IMR-90 (cell line): ENCODE measurements around the gene UTP4. TPM values are rescaled to one million over a fixed set of nuclear protein-coding genes. Genes with fewer than 3 reads are reported as not detected.

Experiments
- ATAC-seq: fragments of 200-7000 bp; cut with Tn5 transposase; 2 replicates; pipeline ENCODE4 v1.9.1; 2020; ENCODE audit warnings: low read depth, mild to moderate bottlenecking, moderate library complexity
- BruUV-seq: library from RNA; stranded (reverse); fragments of 400-500 nt; replicated peaks from 2 replicates; lab custom pipeline; 2021; lab: Mats Ljungman, UMichigan
- CTCF ChIA-PET: fragments of 300-600 bp; formaldehyde crosslinking; extraction: SDS; loops from one replicate; lab custom pipeline; 2021; ENCODE audit warnings: antibody characterized with exemption; lab: Yijun Ruan, JAX
- POLR2A ChIA-PET: fragments of 300-600 bp; sonication (Branson Sonifier 250); formaldehyde crosslinking; loops from one replicate; lab custom pipeline; 2022; ENCODE audit warnings: antibody characterized with exemption; ENCODE audit not compliant: unreplicated experiment; lab: Charles Lee
- DNase-seq: peaks from one replicate; pipeline ENCODE4 v3.0.0; 2013
- H2AFZ ChIP-seq: replicated peaks from 2 replicates; pipeline ENCODE3; 2013; ENCODE audit warnings: low read length, mild to moderate bottlenecking; ENCODE audit not compliant: poor library complexity
- H2AK5ac ChIP-seq: 2 replicates; pipeline ENCODE4 v1.6.1; 2013; ENCODE audit warnings: low read depth, low read length, inconsistent platforms
- H2AK9ac ChIP-seq: replicated peaks from 2 replicates; pipeline ENCODE3; 2013; ENCODE audit warnings: mild to moderate bottlenecking, low read depth, low read length, moderate library complexity; ENCODE audit not compliant: poor library complexity
- H2BK120ac ChIP-seq: 2 replicates; pipeline ENCODE4 v1.6.1; 2013; ENCODE audit warnings: low read depth, low read length, inconsistent platforms
- H2BK15ac ChIP-seq: 3 replicates; pipeline ENCODE4 v1.6.1; 2013; ENCODE audit warnings: low read depth, low read length, inconsistent platforms
- H2BK20ac ChIP-seq: 2 replicates; pipeline ENCODE4 v1.6.1; 2013; ENCODE audit warnings: low read depth, mild to moderate bottlenecking, inconsistent platforms, low read length, moderate library complexity
- H2BK5ac ChIP-seq: 2 replicates; pipeline ENCODE4 v1.6.1; 2013; ENCODE audit warnings: mild to moderate bottlenecking, low read depth, low read length, inconsistent platforms; ENCODE audit not compliant: poor library complexity, severe bottlenecking
- H3K14ac ChIP-seq: replicated peaks from 2 replicates; pipeline ENCODE4 v1.6.1; 2013; ENCODE audit warnings: low read depth, low read length, inconsistent platforms
- H3K18ac ChIP-seq: 2 replicates; pipeline ENCODE4 v1.6.1; 2013; ENCODE audit warnings: low read depth, low read length, control low read depth
- H3K23ac ChIP-seq: 2 replicates; pipeline ENCODE4 v1.6.1; 2013; ENCODE audit warnings: low read depth, low read length, inconsistent platforms
- H3K27ac ChIP-seq: 2 replicates; pipeline ENCODE4 v1.5.1; 2013; ENCODE audit warnings: mild to moderate bottlenecking, control low read depth, low read length; ENCODE audit not compliant: insufficient read depth
- H3K27me3 ChIP-seq: 2 replicates; pipeline ENCODE4 v1.6.1; 2013; ENCODE audit warnings: low read length; ENCODE audit not compliant: control insufficient read depth, insufficient read depth
- H3K36me3 ChIP-seq: 2 replicates; pipeline ENCODE4 v1.6.1; 2013; ENCODE audit warnings: low read length, mixed read lengths; ENCODE audit not compliant: control insufficient read depth, insufficient read depth
- H3K4ac ChIP-seq: 2 replicates; pipeline ENCODE4 v1.6.1; 2013; ENCODE audit warnings: low read depth, low read length, inconsistent platforms
- H3K4me1 ChIP-seq: 2 replicates; pipeline ENCODE4 v1.6.1; 2013; ENCODE audit warnings: low read length, mixed read lengths; ENCODE audit not compliant: control insufficient read depth, insufficient read depth
- H3K4me2 ChIP-seq: 2 replicates; pipeline ENCODE4 v1.6.1; 2013; ENCODE audit warnings: low read depth, mild to moderate bottlenecking, control low read depth, low read length, moderate library complexity
- H3K4me3 ChIP-seq: 2 replicates; pipeline ENCODE4 v1.5.1; 2013; ENCODE audit warnings: low read depth, mild to moderate bottlenecking, control low read depth, low read length, moderate library complexity; ENCODE audit not compliant: insufficient read depth
- H3K56ac ChIP-seq: 2 replicates; pipeline ENCODE4 v1.6.1; 2013; ENCODE audit warnings: low read length, inconsistent platforms; ENCODE audit not compliant: insufficient read depth; ENCODE audit errors: extremely low read depth
- H3K79me1 ChIP-seq, 2 experiments: 2 replicates each; pipeline ENCODE4 v1.6.1; 2013; ENCODE audit warnings: low read length in 2 of 2, inconsistent platforms in 1 of 2, low read depth in 1 of 2
- H3K9ac ChIP-seq: 2 replicates; pipeline ENCODE4 v1.6.1; 2013; ENCODE audit warnings: low read depth, low read length, control low read depth
- H3K9me1 ChIP-seq: 2 replicates; pipeline ENCODE4 v1.6.1; 2013; ENCODE audit warnings: low read length, inconsistent platforms; ENCODE audit not compliant: insufficient read depth
- H3K9me3 ChIP-seq: 2 replicates; pipeline ENCODE4 v1.6.1; 2013; ENCODE audit warnings: low read length; ENCODE audit not compliant: control insufficient read depth, insufficient read depth
- H4K20me1 ChIP-seq: 2 replicates; pipeline ENCODE4 v1.6.1; 2013; ENCODE audit warnings: low read length, inconsistent platforms; ENCODE audit not compliant: insufficient read depth
- H4K5ac ChIP-seq: 2 replicates; pipeline ENCODE4 v1.6.1; 2013; ENCODE audit warnings: mild to moderate bottlenecking, low read depth, low read length, control low read depth
- H4K8ac ChIP-seq, 2 experiments: 2 replicates each; pipeline ENCODE4 v1.6.1; 2013; ENCODE audit warnings: low read depth in 2 of 2, low read length in 2 of 2, control low read depth in 1 of 2, inconsistent platforms in 1 of 2
- H4K91ac ChIP-seq: 2 replicates; pipeline ENCODE4 v1.6.1; 2013; ENCODE audit warnings: low read depth, low read length, inconsistent platforms; ENCODE audit not compliant: insufficient read depth
- BHLHE40 ChIP-seq: fragments of 150-350 bp; IDR thresholded peaks from 2 replicates; pipeline ENCODE4 v1.6.1; 2016; ENCODE audit warnings: mild to moderate bottlenecking, low read depth, low read length
- CEBPB ChIP-seq: IDR thresholded peaks from 2 replicates; pipeline ENCODE4 v1.6.1; 2012; ENCODE audit warnings: low read depth, low read length, improper control_type of control experiment
- MAFK ChIP-seq: IDR thresholded peaks from 2 replicates; pipeline ENCODE4 v1.6.1; 2012; ENCODE audit warnings: low read depth, low read length, improper control_type of control experiment
- POLR2A ChIP-seq: IDR thresholded peaks from 2 replicates; pipeline ENCODE4 v1.6.1; 2012; ENCODE audit warnings: mild to moderate bottlenecking, low read depth, low read length
- USF2 ChIP-seq: fragments of 150-350 bp; IDR thresholded peaks from 2 replicates; pipeline ENCODE4 v1.6.1; 2017; ENCODE audit warnings: mild to moderate bottlenecking, antibody characterized with exemption, low read length, low read depth
- WGBS, 2 experiments: methylation state at CpG; one replicate each; pipeline versions ENCODE4 v1.1.5 to v1.1.7; 2013; ENCODE audit warnings: missing lambda C conversion rate in 2 of 2; ENCODE audit not compliant: insufficient read length in 1 of 2; ENCODE audit errors: extremely low coverage in 2 of 2; 5-methylcytosine and 5-hydroxymethylcytosine counted together
- dilution Hi-C: fragments of 300-500 bp; cut with HindIII; formaldehyde crosslinking; loops from one replicate; pipeline ENCODE4 v1.14.3; 2018; ENCODE audit warnings: low sequenced_read_pairs; ENCODE audit not compliant: unreplicated experiment
- in situ Hi-C: fragments of 300-500 bp; cut with MboI; formaldehyde crosslinking; loops from 3 replicates; pipeline ENCODE4 v1.14.3; 2019; ENCODE audit warnings: low sequenced_read_pairs, inconsistent platforms, mixed read lengths
- intact Hi-C: fragments of 100-400 bp; cut with micrococcal nuclease; formaldehyde crosslinking; loops from 2 replicates; pipeline ENCODE4 v1.10.0; 2022
- polyA plus RNA-seq, 3 experiments: library from polyadenylated mRNA; depleted of rRNA; stranded (reverse); fragments of >200 nt; gene quantifications; 2 replicates each; pipeline ENCODE4 v1.2.3, GENCODE V29; 2012; ENCODE audit warnings: low replicate concordance in 1 of 3
- total RNA-seq: library from RNA; depleted of rRNA; stranded (reverse); fragments of >200 nt; gene quantifications from 2 replicates; pipeline ENCODE4 v1.2.3, GENCODE V29; 2012
- TF ChIP-seq, protein P1 (sequence below): fragments of 150-350 bp; IDR thresholded peaks from 2 replicates; pipeline ENCODE4 v1.6.1; 2016; ENCODE audit warnings: low read depth, mild to moderate bottlenecking, low read length, moderate library complexity, borderline replicate concordance

The UTP4 gene
- total and polyA plus RNA-seq, 2 of the 4 experiments (the other 2 are of a cell fraction): 32.1 to 61.8 TPM

DNA sequence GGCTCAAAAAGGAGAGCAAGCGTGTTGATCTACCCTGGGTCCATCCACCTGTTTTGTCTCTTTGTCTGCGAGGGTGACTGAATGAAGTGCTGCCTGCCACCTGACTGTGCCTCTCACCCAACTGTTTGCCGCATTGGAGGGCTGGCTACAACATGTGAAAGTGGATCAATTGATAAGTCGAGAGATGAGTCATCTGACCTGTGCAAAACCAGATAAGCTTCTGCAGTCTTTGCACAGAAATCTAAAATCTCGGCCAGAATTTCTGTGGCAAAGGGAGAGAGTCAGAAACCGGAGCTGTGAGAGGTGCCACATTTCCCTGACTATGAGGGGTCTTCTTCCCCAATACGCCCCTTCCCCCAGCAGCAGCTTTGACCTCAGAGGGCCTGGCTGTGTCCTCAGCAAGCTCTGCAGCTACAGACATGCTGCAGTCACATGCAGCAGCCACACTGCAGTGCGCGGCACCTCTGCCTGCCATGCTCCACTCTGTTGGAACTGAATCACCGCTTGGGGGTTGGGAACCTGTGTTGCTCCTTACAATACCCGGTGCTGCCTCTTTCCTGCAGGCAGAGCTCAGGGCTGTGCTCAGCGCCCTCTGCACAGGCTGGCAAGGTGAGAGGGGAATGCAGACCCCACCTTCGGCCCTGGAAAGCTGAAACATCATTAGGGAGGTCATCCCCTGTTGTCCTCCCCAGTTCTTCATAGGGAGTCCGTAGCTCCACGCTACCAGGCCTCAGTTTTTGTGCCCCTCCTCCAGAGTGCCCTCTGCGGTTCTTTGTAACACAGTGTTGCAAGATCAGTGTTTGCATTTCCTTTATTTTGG, 43.1 kb upstream of the UTP4 start:
- Histone ChIP-seq H4K8ac (no peak overlapping the region), H3K4me3 (no peak overlapping the region), H3K9ac (no peak overlapping the region), H2BK20ac (no peak overlapping the region), H4K20me1 (no peaks in the 10 kb centered on the region), H4K5ac (no peak overlapping the region), H2AK5ac (no peak overlapping the region), H3K79me1 (no peaks in the 10 kb centered on the region), H3K14ac (no peak overlapping the region), H3K9me1 (0 out of 2 replicates have a peak, but pooled peaks cover under 1% of the 10 kb centered on the region), H3K9me3 (no peaks in the 10 kb centered on the region), H3K4me2 (peak overlapping the region; percentile 35; the same call in 1 of the 2 replicates), H4K91ac (no peak overlapping the region), H2BK15ac (no peak overlapping the region), H3K4ac (no peak overlapping the region), H2BK120ac (no peak overlapping the region), H2AK9ac (no peak overlapping the region), H3K18ac (no peak overlapping the region), H2AFZ (peak overlapping the region; percentile 53), H3K27me3 (no peaks in the 10 kb centered on the region), H3K4me1 (peaks cover 7% of the 10 kb centered on the region), H3K36me3 (no peaks in the 10 kb centered on the region), H2BK5ac (no peak overlapping the region), H3K56ac (no peak overlapping the region), H3K27ac (no peak overlapping the region), H3K23ac (no peak overlapping the region)
- TF ChIP-seq USF2 (no peak), POLR2A (no peak), CEBPB (0 out of 2 replicates have a peak, but pooled peaks have one; percentile 8), MAFK (no peak), BHLHE40 (peak; percentile 12; the same call in 1 of the 2 replicates)
- TF ChIP-seq, protein P1, sequence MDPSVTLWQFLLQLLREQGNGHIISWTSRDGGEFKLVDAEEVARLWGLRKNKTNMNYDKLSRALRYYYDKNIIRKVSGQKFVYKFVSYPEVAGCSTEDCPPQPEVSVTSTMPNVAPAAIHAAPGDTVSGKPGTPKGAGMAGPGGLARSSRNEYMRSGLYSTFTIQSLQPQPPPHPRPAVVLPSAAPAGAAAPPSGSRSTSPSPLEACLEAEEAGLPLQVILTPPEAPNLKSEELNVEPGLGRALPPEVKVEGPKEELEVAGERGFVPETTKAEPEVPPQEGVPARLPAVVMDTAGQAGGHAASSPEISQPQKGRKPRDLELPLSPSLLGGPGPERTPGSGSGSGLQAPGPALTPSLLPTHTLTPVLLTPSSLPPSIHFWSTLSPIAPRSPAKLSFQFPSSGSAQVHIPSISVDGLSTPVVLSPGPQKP: no peak
- intact Hi-C loops: no loop called here
- dilution Hi-C loops: no loop called here
- BruUV-seq: no TSS peak
- ChIA-PET POLR2A (no interaction called here), CTCF (no interaction called here)
- peak; percentile 53 for DNase-seq
- ATAC-seq: peak; percentile 87
- in situ Hi-C loops: no loop called here
- 53% methylated on average over 3 of the region's 16 CpGs; no CpG with 5 or more reads in 1 of the 2 experiments for WGBS, 2 experiments
